Cardiac muscle cell (in vitro differentiated cells and primary cell): ENCODE measurements around the gene PHEX. TPM values are rescaled to one million over a fixed set of nuclear protein-coding genes. Genes with fewer than 3 reads are reported as not detected.

Experiments used
- DNase-seq, 2 donors: peaks; one replicate each; pipeline versions ENCODE4 v3.0.0 to v3.0.0-alpha.2; 2010 to 2017; ENCODE audit warnings: low read depth in 1 of 2, low spot score in 1 of 2
- H3K27ac ChIP-seq: fragments of 200-600 bp; sonication (generic); 2 replicates; pipeline ENCODE4 v1.5.1; 2016
- H3K27me3 ChIP-seq: fragments of 200-600 bp; sonication (generic); 2 replicates; pipeline ENCODE4 v1.6.0; 2016; ENCODE audit warnings: control low read depth
- H3K36me3 ChIP-seq: fragments of 200-600 bp; sonication (generic); 2 replicates; pipeline ENCODE4 v1.5.1; 2016; ENCODE audit warnings: control low read depth
- H3K4me1 ChIP-seq: fragments of 200-600 bp; sonication (generic); 2 replicates; pipeline ENCODE4 v1.8.1; 2017; ENCODE audit warnings: low read depth, mild to moderate bottlenecking, mixed run types
- H3K4me3 ChIP-seq: fragments of 200-600 bp; sonication (generic); 2 replicates; pipeline ENCODE4 v1.5.1; 2016; ENCODE audit warnings: mild to moderate bottlenecking
- H3K9me3 ChIP-seq: fragments of 200-600 bp; sonication (generic); 2 replicates; pipeline ENCODE4 v1.5.1; 2017; ENCODE audit warnings: low read depth, mild to moderate bottlenecking, control low read depth
- CTCF ChIP-seq: IDR thresholded peaks from 2 replicates; pipeline ENCODE4 v1.5.1; 2012; ENCODE audit warnings: low read depth, mild to moderate bottlenecking, low read length
- polyA plus RNA-seq: library from polyadenylated mRNA; unstranded; fragments of >200 nt; fragmentation: Nextera tagmentation; extraction: Ambion mirVana; gene quantifications from 2 replicates; pipeline ENCODE4 v1.2.1, GENCODE V29; 2016
- total RNA-seq: library from RNA; depleted of rRNA; stranded (reverse); fragments of >200 nt; gene quantifications from 2 replicates; pipeline ENCODE4 v1.2.3, GENCODE V29; 2016

Gene PHEX
- total and polyA plus RNA-seq, 2 experiments from 2014 or later: 0.21 to 0.62 TPM

GRCh38 chrX:22118161-22118830 is 86.2 kb downstream of the PHEX start:
- H3K9me3 ChIP-seq: no peaks in the 10 kb centered on the region
- H3K4me1 ChIP-seq: peaks cover 7% of the 10 kb centered on the region
- no peak overlapping the region for H3K27ac ChIP-seq
- no peak overlapping the region for H3K4me3 ChIP-seq
- no peaks in the 10 kb centered on the region for H3K36me3 ChIP-seq
- no peak for DNase-seq
- TF ChIP-seq CTCF: no peak
- no peaks in the 10 kb centered on the region for H3K27me3 ChIP-seq

- TF ChIP-seq CTCF: no peak
- no peaks in the 10 kb centered on the region for H3K27me3 ChIP-seq
- no peaks in the 10 kb centered on the region for H3K36me3 ChIP-seq
- H3K9me3 ChIP-seq: no peaks in the 10 kb centered on the region
- no peak for DNase-seq
- no peak overlapping the region for H3K4me3 ChIP-seq
- peaks cover 6% of the 10 kb centered on the region for H3K4me1 ChIP-seq
- no peak overlapping the region for H3K27ac ChIP-seq
Measured at GRCh38 chrX:22121161-22121560, 89.0 kb downstream of the PHEX start.

- H3K4me3 ChIP-seq: no peak overlapping the region
- no peak overlapping the region for H3K27ac ChIP-seq
- peak in 1 of 2 donors; percentile 45 for DNase-seq
- H3K4me1 ChIP-seq: peaks cover 6% of the 10 kb centered on the region
- H3K9me3 ChIP-seq: no peaks in the 10 kb centered on the region
- TF ChIP-seq CTCF: no peak
- no peaks in the 10 kb centered on the region for H3K27me3 ChIP-seq
- no peaks in the 10 kb centered on the region for H3K36me3 ChIP-seq
Measured at GRCh38 chrX:22122510-22122909, 90.4 kb downstream of the PHEX start.

GRCh38 chrX:22124098-22124497 is 92.0 kb downstream of the PHEX start:
- Histone ChIP-seq H3K27me3 (no peaks in the 10 kb centered on the region), H3K27ac (no peak overlapping the region), H3K4me1 (no peaks in the 10 kb centered on the region), H3K36me3 (no peaks in the 10 kb centered on the region), H3K4me3 (no peak overlapping the region), H3K9me3 (no peaks in the 10 kb centered on the region)
- DNase-seq: no peak
- no peak for TF ChIP-seq CTCF

- Histone ChIP-seq H3K9me3 (no peaks in the 10 kb centered on the region), H3K36me3 (no peaks in the 10 kb centered on the region), H3K27ac (no peak overlapping the region), H3K4me1 (no peaks in the 10 kb centered on the region), H3K27me3 (no peaks in the 10 kb centered on the region), H3K4me3 (no peak overlapping the region)
- no peak for TF ChIP-seq CTCF
- DNase-seq: no peak
Measured at GRCh38 chrX:22125481-22125880, 93.4 kb downstream of the PHEX start.
